GM21360 (cell line): ENCODE measurements around the gene CEP95.
"Not testable (repeated sequence)": the region's sequence is repeated elsewhere in the genome, so short reads cannot be mapped to it uniquely, and the experiment has no call there.

ENCODE experiments used
- ATAC-seq: cut with Tn5 transposase; IDR thresholded peaks from one replicate; pipeline ENCODE4 v1.9.1; 2021; ENCODE audit warnings: mild to moderate bottlenecking, moderate library complexity; ENCODE audit not compliant: unreplicated experiment

The CEP95 gene

DNA sequence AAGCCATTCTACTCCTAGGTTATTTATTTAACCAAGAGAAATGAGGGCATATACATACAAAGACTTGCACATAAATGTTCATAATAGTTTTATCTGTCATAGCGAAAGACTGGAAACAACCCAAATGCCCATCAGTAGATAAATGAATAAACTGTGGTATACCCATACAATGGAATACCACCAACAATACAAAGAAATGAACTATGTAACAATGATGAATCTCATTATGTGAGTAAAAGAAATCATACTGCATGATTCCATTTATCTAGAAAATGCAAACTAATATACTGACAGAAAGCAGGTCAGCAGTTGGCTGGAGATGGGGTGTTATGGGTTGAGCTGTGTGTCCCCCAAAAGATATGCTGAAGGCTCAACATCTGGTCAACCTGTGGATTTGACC lies 57.3 kb downstream of the CEP95 start:
- no peak for ATAC-seq

GRCh38 chr17:64565563-64565962 lies 58.8 kb downstream of the CEP95 start:
- ATAC-seq = no peak

- no peak for ATAC-seq
These were observed 65.0 kb downstream of the CEP95 start for GRCh38 chr17:64571746-64572145.

GRCh38 chr17:64572682-64573154 lies 65.9 kb downstream of the CEP95 start:
- no peak for ATAC-seq

DNA sequence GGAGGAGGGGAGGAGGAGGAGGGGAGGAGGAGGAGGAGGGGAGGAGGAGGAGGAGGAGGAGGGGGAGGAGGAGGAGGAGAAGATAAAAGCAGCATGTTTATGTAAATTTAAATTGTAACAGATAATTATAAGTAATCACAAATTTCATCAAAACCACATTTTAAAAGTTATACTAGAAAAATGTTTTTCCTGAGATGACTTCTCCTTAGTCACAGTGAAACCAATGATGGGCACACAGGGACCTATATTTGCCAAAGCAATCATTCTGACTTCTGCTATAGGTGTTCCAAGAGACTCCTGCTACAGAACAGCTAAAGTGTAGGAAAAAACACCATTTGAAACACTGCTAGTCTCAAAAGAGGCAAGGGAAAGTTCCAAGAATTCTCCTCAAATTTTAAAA lies 66.4 kb downstream of the CEP95 start:
- ATAC-seq = no peak

DNA sequence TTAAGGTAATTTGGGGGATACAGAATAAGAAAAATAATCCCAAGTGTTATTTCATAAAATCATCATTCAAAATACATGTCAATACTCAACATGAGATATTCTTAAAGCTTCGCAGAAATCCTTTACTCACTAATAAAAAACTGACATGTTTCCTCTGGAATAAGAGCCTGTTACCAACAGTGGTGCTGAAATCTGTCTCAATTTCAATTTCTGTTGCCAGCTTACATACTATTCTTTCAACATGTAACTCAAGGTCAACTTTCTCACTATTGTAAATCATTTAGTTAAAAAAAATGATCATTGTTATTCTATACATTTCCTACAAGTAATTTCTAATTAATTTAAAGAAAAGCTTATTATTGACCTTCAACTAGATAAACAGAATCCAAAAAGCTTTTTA lies 67.9 kb downstream of the CEP95 start:
- ATAC-seq = no peak

GRCh38 chr17:64575431-64575830 lies 68.7 kb downstream of the CEP95 start:
- ATAC-seq = no peak

GRCh38 chr17:64577025-64577424 lies 70.2 kb downstream of the CEP95 start:
- not testable (repeated sequence) for ATAC-seq

DNA sequence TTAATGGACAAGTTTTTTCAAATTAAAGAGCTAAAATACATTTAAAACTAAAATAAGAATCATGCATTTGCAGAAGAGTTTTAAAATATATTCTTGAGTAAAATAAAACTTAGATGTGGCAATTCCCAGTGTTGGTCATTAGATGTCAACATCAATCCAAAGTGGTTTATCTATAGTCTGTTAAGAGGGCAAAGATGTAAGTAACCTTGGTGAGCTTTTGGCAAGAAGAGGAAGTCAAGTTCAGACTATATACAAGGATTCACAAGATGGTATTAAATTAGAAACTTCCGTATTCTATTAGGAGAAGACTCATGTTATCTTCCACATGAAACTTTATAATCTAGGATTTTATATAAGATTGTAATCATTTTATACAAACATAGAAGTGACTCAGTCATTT lies 73.1 kb downstream of the CEP95 start:
- ATAC-seq = no peak

DNA sequence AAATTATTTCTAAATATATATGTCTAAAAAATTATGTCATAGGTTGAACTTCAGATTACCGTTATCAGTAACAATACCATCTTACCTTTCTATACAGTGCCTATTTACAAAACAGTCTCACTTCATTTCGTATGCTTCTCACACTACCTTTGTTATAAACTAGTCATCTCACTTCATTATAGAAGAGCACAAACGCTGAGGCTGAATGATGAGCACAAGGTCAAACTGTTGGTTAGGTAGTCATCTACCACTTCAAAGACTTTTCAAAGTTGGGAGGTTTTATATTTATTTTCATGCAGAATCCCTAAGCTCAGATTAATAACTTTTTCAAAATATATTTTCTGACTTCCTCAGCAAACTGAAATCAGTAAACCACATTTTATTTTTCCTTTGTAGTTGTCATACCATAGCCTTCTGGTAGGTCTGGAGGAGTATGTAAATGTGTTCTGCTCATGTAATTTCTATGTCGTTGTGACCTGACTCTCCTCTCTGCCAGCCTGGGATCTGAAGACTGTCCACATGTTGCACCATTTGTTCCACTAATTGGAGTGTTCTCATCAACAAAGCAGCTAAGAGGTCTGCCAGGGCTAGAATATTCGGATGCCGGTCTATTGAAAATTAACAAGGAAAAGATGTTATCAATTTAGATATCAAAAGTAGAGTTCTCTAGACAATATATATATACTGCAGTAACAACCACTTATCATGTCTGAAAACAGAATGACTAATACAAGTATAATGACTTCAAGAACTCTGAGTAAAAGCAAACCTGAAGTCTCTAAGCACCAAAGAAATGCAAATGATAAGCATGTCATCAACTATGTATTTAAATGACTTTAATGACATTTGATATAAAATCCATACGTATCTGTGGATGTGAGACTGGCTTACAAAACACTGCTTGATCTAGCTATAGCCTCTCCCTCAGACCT lies 73.9 kb downstream of the CEP95 start:
- ATAC-seq = no peak

- no peak for ATAC-seq
These were observed 76.3 kb downstream of the CEP95 start for GRCh38 chr17:64583038-64583437.

DNA sequence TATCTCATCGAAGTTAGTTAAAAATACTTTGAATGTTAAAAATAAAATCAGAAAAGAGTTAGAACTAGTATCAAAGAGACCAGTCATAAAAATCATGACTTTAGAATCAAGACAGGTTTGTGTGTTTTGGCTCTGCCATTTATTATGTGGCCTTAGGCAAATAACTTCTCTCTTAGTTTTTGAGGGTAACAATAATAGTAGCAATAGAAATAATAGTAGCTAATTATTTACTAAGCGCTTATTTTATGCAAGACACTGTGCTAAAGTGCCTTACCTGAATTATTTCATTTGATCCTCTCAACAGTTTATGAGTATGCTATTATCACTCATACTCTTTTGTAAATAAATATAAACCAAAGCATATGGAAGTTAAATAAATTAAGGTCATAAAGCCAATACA lies 78.4 kb downstream of the CEP95 start:
- no peak for ATAC-seq
